Measurements from ENCODE around the gene EID3.
A peak's percentile ranks its signal among the peaks of the same experiment; 100 is the strongest.

The EID3 gene

GRCh38 chr12:104312654-104313053, 9.1 kb downstream of the EID3 start:
- TF ChIP-seq CTCF (IDR thresholded peaks at IDR 0.05; ENCODE audit: low read depth, low read length), result no peak
- DNase-seq (ENCODE audit: low read depth in 2 of 2), result no peak
- no peak overlapping the region for H3K4me3 ChIP-seq (replicated peaks in 1 of 2; ENCODE audit: low read depth in 2 of 2, low read length in 2 of 2)

GRCh38 chr12:104313568-104314241, 10.2 kb downstream of the EID3 start:
- no peak for TF ChIP-seq CTCF (IDR thresholded peaks at IDR 0.05; ENCODE audit: low read depth, low read length)
- no peak for DNase-seq (ENCODE audit: low read depth in 2 of 2)
- H3K4me3 ChIP-seq (replicated peaks in 1 of 2; ENCODE audit: low read depth in 2 of 2, low read length in 2 of 2), result no peak overlapping the region

- peak in 1 of 2 donors; percentile 35 for DNase-seq (ENCODE audit: low read depth in 2 of 2)
- no peak overlapping the region for H3K4me3 ChIP-seq (replicated peaks in 1 of 2; ENCODE audit: low read depth in 2 of 2, low read length in 2 of 2)
- no peak for TF ChIP-seq CTCF (IDR thresholded peaks at IDR 0.05; ENCODE audit: low read depth, low read length)
These were observed 10.7 kb downstream of the EID3 start for GRCh38 chr12:104314242-104314614.

GRCh38 chr12:104315326-104316224, 12.0 kb downstream of the EID3 start:
- TF ChIP-seq CTCF (IDR thresholded peaks at IDR 0.05; ENCODE audit: low read depth, low read length), result no peak
- H3K4me3 ChIP-seq (replicated peaks in 1 of 2; ENCODE audit: low read depth in 2 of 2, low read length in 2 of 2), result no peak overlapping the region
- no peak for DNase-seq (ENCODE audit: low read depth in 2 of 2)

- no peak overlapping the region for H3K4me3 ChIP-seq (replicated peaks in 1 of 2; ENCODE audit: low read depth in 2 of 2, low read length in 2 of 2)
- no peak for TF ChIP-seq CTCF (IDR thresholded peaks at IDR 0.05; ENCODE audit: low read depth, low read length)
These were observed 13.4 kb downstream of the EID3 start for GRCh38 chr12:104316936-104317335.

GRCh38 chr12:104317538-104318210, 14.1 kb downstream of the EID3 start:
- no peak for TF ChIP-seq CTCF (IDR thresholded peaks at IDR 0.05; ENCODE audit: low read depth, low read length)
- H3K4me3 ChIP-seq (replicated peaks in 1 of 2; ENCODE audit: low read depth in 2 of 2, low read length in 2 of 2), result no peak overlapping the region
- DNase-seq (ENCODE audit: low read depth in 2 of 2), result no peak

More at GRCh38 chr12:104316936-104317335, 13.4 kb downstream of the EID3 start:
- DNase-seq (ENCODE audit: low read depth in 2 of 2), result no peak
